CD4-positive, alpha-beta T cell treated with Interleukin-12 subunit alpha and Interleukin-12 subunit beta, for 1 hour (primary cell): ENCODE results near the gene TOLLIP.
"Not testable (repeated sequence)": the region's sequence is repeated elsewhere in the genome, so short reads cannot be mapped to it uniquely, and the experiment has no call there.

Source experiments
- DNase-seq: peaks from one replicate; pipeline ENCODE4 v3.0.0-alpha.2; 2020

Gene TOLLIP

GRCh38 chr11:1343391-1344055, 34.1 kb upstream of the TOLLIP start:
- no peak for DNase-seq

DNA sequence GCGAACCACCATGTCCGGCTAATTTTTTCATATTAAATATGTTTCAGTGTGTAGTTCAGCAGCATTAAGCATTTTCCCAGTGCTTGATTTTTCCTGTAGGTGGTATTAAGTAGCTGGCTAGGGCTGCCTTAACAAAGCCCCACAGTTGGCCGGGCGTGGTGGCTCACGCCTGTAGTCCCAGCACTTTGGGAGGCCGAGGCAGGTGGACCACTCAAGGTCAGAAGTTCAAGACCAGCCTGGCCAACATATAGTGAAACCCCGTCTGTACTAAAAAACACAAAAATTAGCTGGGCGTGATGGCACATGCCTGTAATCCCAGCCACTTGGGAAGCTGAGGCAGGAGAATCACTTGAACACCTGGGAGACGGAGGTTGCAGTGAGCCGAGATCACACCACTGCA, 33.5 kb upstream of the TOLLIP start:
- DNase-seq, result no peak

GRCh38 chr11:1341928-1342524, 32.6 kb upstream of the TOLLIP start:
- DNase-seq, result no peak

DNA sequence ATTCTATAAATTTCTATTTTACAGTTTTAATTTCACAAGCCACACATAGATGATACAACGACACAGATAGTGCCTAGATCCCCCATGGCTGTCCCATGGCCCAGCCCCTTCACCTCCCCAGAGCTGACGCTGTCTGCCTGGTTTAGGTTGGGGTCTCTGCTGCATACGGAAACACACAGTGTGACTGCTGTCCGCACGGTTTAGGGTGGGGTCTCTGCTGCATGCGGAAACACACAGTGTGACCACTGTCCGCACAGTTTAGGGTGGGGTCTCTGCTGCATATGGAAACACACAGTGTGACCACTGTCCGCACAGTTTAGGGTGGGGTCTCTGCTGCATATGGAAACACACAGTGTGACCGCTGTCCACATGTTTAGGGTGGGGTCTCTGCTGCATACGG, 31.8 kb upstream of the TOLLIP start:
- not testable (repeated sequence) for DNase-seq

DNA sequence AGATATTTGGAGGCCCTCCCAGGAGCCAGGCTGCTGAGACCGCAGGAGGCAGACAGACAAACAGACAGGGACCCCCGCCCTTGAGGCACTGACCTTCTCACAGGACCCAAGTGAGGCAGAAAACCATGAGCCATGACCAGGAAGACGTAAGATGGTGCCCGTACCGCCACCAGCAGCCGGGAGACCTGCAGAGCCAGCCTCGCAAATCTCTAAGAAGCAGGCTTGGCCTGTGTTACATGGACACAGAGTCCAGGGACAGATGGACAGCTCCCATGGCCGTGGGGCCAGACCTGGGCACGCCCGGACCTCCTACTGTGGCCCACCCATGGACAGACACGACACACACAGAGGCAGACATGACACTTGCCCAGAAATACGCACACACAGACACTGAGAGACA, 30.7 kb upstream of the TOLLIP start:
- DNase-seq, result no peak

DNA sequence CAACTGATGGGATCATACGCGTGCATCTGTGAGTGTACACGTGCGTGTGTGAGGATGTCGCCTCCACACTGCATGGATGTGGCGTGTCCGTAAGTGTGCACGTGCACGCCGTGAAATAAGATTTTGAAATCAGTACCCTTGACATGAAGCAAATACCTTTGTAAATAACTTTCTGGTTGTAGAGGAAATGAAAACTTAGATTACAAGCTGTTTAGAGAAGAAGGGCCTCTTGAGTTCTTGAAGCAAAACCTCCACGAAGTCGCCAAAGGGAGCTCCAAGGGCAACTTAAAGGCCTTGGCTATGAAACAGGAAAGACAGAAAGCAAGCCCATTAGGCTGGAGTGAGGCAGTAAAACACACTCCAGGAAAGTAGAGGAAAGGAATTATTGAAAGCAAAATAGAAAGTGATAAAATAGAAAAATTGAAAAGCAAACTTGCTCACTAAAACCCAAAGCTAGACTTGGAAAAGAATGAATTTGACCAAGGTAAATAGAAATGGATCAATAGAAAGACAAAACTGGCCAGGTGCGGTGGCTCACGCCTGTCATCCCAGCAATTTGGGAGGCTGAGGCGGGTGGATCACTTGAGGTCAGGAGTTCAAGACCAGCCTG, 29.7 kb upstream of the TOLLIP start:
- DNase-seq, result peak; percentile 9

DNA sequence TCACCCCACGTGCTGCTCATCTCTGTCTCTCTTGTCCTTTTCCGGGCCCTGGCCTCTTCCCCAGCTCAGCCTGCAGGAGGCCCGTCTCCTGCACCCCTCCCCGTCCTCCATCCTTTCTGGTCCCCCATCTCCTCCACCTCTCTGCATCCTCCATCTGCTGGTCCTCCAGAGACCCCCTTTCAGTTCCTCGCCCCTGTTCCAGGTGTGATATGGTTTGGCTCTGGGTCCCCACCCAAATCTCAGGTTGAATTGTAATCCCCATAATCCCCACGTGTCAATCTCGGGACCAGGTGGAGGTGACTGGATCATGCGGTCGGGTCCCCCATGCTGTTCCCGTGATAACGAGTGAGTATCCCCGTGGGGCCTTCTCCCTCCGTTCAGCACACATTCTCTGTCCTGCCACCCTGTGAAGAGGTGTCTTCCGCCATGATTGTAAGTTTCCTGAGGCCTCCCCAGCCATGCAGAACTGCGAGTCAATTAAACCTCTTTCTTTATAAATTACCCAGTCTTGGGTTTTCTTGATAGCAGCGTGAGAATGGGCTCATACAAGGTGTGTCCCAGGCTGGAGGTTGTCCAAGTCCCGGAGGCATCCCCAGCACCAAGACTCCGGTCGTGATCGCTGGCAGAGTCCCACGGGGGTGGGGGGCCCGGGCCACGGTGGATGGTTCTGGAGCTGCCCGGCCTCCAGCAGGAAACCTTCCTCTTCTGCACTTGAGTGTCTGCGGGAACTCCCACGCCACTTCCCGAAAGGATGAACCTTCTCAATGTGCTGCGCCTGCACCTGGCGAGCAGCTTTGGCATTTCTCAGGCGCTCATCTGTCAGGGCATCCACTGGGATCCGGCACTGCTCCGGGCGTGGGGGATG, 29.0 kb upstream of the TOLLIP start:
- peak; percentile 26 for DNase-seq

DNA sequence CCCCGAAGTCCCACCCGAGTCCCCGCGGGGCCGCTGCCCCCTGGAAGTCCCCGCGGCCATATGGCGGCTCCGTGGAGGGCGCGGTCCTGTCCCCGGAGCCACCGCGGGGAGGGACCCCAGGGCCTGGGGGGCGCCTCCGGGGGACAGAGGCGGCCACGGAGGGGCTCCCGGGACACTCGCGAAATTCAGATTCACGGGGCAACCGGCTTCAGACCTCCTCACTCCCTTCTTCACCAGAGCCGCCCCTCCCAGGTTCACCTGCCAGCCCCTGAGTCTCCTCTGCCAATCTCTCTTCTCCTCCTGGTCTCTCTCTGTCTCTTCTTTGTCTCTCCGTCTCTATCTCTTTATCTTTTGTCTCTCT, 28.2 kb upstream of the TOLLIP start:
- peak; percentile 12 for DNase-seq

GRCh38 chr11:1336836-1337646, 27.6 kb upstream of the TOLLIP start:
- peak; percentile 55 for DNase-seq

DNA sequence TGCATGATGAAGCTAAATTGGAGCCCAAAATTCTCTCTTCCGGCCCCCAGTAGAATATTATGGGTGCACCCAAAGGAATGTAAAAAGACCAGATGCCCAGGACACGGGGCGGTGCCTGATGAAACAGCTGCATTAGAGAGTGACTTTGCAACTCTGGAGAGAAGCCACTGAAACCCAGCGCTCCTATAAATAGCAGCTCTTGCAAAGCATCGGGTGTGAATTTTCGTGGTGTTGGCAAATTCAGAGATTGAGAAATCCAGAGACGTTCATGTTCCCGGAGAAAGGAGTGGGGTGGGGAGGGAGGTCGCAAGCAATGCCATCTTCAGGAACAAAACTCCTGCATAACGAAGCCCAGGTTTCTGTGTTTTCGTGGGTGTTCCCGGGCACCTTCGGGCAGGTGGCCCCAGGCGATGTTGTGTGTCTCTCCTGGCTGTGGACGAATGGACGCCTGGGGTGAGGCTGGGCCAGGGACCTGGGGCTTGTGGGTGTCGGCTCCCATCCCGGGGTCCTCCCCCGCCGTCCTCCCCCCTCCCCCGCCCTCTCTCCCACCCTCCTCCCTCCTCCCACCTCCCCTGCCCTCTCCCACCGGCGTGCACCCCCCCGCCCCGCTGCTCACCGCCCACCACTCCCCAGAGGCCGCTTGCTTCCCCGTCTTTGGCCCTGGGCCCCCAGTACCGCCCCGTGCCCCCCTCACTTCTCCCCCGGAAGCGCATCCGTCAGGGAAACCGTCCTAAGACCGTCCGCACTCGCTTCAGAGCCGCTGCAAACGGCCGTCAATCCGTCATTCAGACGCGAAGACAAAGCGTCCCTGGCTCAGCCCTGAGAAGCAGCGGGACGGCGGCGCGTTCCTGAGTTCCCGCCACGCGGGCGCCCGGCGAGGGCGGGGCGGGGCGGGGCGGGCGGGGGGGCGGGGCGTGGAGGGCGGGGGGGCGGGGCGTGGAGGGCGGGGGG, 26.7 kb upstream of the TOLLIP start:
- peak; percentile 61 for DNase-seq

DNA sequence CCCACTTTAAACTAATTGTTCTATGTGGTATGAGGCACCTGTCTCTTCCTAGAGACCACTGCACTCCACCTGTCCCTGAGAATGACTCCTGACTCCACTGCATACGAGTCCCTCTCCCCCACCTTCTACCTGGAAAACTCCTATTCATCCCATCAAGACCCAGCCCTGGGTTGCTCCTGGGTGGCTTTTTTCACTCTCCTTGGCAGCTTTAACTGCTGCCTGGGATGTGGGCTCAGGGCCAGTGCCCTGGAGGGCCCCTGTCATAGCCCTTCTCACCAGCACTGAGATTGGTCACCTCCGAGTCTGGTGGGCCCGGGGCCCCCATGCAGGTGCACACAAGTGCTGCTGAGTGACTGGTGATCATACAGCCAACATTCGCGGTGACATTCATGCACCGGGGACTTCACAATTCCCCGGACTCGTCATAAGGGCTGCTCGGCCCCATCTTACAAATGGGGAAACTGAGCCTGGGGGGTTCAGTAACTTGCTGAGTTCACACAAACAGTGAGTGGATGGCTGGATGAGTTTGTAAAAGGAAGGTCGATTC, 25.9 kb upstream of the TOLLIP start:
- no peak for DNase-seq

GRCh38 chr11:1333860-1334259, 24.4 kb upstream of the TOLLIP start:
- no peak for DNase-seq

- DNase-seq, result no peak
Measured at GRCh38 chr11:1333091-1333772, 23.8 kb upstream of the TOLLIP start.

DNA sequence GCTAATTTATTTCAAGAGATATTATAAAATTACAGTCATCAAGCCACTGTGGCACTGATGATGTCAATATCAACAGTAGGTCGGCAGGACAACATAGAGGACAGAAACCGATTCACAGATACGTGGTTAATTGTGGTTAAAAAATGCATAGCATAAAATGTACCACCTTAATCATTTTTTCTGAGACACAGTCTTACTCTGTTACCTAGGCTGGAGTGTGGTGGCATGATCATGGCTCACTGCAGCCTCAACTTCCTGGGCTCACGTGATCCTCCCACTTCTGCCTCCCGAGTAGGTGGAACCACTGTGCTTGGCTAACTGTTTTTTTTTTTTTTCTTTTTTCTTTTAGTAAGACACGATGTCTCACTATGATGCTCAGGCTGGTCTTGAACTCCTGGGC, 21.0 kb upstream of the TOLLIP start:
- no peak for DNase-seq

- no peak for DNase-seq
Measured at GRCh38 chr11:1327064-1327460, 17.6 kb upstream of the TOLLIP start.

DNA sequence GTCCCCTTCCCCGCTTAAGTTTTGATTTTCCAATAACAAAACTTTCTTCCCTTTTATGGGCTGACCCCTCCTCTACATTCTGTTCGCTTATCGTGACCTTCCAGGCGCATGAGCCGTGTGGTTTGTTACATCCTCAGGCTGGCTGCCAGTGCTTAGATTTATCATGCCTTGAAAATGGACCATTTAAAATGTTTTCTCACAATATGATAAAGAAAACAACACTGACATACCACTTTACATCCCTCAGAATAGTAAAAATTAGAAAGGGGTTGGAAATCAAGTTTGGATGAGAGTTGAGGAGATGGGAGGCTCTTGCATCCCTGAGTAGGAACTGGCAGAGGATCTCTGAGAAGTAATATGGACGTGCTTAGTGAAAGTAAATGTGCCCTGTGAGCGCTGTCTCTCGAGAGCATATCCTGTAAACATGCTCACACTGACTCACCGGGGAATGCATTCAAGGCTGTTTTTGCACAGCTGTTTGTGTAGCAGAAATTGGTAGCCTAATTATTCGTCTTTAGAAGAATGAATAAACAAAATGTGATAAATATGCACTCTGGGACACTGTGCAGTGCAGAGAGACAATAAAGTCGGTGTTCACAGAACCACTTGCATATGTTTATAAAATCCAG, 17.1 kb upstream of the TOLLIP start:
- DNase-seq, result no peak

GRCh38 chr11:1323774-1324173, 14.3 kb upstream of the TOLLIP start:
- no peak for DNase-seq

DNA sequence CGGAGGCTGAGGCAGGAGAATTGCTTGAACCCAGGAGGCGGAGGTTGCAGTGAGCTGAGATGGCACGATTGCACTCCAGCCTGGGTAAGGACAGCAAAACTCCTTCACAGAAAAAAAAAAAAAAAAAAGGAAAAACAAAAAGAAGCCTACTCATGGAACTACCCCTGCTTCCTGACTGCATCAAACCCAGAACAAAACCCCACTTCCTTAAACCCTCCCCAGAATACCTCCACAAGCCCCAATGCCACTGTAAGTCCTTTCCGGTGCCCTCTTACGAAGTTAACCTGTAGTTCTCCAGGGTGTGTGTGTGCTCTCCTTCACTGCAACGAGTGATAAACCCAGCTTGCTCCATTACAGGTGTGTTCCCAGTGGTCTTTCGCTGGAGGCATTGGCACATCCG, 8.6 kb upstream of the TOLLIP start:
- DNase-seq, result no peak

DNA sequence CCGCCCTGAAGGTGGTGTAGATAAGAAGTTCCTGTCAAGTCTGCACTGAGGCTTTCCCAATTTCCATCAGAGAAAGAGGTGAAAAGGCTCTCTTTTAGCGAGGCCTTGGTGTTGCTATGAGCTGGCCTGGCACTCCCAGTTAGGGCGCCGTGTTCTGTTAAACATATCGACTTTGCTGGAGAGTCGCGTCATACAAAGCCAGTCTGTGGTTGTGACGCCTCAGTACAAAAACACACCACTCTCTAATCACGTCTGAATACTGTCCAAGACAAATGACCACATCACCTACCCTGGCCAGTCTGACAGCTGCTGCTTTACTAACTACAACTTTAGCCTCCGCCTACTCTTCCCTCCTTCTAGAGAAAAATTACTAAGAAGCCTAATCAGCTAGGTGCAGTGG, 8.0 kb upstream of the TOLLIP start:
- DNase-seq, result no peak

DNA sequence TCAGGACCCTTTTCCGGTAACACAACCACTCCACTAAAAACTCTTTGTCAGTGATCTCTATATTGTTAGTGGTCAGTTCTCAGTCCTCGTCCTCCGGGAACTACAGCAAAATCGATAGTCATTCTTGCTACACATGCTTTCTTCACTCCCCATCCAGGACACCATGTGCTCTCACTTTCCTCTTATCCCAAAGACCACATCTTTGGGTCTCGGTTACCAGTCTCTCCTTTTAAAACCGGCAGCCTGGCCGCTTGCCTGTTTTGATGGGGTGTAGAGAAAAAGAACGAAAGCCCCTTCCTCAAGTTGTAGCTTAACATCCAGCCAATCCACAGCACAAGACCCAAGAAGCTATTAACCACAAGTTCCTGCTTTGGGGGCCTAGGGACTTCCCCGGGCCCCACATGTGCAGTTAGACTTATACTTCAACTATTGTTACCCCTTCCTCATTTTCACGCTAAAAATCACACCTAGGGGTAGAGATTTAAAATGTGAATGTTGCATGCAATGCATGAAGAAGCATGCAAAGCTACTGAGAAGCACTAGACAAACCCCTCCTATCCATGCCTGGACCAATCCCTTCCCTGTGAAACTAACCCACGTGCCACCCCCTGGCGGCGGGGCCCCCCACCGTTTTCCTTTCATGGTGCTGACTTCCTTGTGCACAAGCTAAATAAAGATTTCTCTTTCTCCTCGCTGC, 1.5 kb upstream of the TOLLIP start:
- peak; percentile 72 for DNase-seq
